GM21529 (cell line): Measurements from ENCODE around the gene AMACR.

ENCODE experiments used
- ATAC-seq: cut with Tn5 transposase; IDR thresholded peaks from one replicate; pipeline ENCODE4 v1.9.1; 2021; ENCODE audit not compliant: unreplicated experiment

The AMACR gene

DNA sequence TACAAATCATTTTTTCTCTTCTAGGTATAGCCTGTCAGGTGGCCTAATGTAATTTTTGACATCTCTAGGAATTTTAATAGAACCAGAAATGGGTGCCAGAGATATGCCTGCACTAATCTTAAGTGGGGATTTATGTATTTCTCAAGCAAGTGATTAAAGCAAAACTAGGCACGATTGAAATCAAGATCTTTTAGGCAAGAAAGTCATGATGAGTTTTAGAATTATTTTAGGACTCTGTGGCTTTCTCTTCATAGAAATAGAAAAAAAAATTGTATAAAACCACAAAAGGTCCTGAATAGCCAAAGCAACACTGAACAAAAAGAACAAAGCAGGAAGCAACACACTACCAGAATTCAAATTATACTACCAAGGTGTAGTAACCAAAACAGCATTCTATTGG is 952 bp upstream of the AMACR start:
- ATAC-seq = no peak

DNA sequence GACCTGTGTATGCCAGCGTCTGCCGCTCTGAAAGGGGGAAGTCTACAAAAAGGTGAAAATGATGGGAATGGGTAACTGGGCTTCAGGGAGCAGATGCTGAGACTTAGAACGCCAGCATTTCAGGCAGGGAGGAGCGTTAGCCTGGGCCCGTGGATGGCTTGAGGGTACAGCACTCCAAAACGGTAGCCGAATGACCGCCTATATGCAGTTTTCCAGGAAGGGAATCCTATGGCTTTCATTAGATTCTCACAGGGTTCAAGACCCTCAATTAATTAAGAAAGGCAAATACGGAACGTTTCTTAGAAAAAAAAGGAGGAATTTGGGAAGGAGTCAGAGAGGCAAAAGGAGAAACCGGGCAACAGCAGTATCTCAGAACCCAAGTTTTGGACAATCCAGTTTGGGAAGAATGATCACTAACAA is 639 bp downstream of the AMACR start:
- ATAC-seq = no peak

DNA sequence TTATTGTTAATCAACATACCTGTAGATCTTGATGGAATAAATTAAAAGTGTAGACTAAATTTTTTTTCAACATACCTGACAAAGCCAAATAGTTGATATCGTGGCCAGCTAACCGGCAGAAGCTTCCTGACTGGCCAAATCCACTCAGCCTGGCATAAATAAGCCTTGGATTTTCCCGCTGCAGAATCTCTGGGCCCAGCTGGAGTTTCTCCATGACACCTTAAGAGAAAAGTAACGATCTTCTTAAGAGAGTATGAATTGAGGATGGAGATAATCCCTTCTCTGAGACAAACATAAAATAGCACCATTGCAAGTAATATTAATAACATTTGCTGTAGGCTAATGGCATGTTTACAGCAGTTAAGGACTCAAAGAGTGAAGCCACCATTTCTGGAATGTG is 2.2 kb downstream of the AMACR start:
- no peak for ATAC-seq

GRCh38 chr5:34005211-34005610 is 2.6 kb downstream of the AMACR start:
- no peak for ATAC-seq

- no peak for ATAC-seq
Observed at GRCh38 chr5:34003941-34004340, 3.9 kb downstream of the AMACR start.

- ATAC-seq = no peak
Observed at GRCh38 chr5:34002629-34003328, 5.1 kb downstream of the AMACR start.

DNA sequence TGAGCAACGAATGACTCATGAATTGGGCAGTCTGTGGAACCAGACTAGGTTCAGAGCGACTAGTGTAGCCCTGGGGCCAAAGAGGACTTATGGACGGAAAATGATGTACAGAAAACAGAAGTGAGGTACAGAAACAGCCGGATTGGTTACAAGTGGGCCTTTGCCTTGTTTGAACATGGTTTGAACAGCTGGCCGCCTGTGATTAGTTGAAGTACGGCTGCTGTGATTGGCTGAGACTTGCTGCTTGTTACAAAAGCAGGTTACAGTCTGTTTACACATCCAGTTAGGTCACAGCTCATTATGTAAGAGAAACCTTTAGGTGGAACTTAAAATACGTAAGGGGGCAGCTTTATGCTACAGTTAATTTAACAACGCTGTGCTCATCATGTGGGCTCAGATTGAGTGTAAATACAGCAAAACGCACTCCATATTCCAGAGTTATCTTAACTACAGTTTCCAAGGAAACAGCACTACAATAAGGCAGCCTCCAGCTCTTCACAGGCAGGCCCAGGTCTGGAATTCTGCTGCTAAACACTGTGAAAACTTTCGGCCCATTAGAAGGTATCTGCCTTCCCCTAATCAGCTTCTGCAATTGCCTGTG is 6.5 kb downstream of the AMACR start:
- ATAC-seq = no peak

GRCh38 chr5:33999978-34000377 is 7.9 kb downstream of the AMACR start:
- no peak for ATAC-seq

GRCh38 chr5:33997331-33997983 is 10.4 kb downstream of the AMACR start:
- peak; percentile 83 for ATAC-seq

DNA sequence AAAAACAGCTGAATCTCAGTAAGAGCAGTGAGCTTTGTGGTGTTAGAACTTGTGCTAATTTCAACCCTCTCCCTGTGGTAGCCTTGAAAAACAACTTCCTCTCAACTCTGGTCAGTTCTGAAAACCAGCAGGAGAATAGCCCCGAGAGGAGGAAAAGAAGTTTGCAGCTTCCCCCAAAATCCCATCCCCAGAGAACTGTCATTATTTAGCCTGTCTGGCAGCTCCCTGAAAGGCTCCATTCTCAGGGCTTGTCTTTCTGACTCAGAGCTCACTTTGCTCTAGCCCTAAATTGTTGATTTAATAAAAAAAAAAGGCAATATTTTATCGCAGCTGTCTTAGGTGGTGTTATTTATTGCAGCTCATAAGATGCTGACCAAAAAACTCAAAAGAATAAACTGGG is 12.0 kb downstream of the AMACR start:
- no peak for ATAC-seq

DNA sequence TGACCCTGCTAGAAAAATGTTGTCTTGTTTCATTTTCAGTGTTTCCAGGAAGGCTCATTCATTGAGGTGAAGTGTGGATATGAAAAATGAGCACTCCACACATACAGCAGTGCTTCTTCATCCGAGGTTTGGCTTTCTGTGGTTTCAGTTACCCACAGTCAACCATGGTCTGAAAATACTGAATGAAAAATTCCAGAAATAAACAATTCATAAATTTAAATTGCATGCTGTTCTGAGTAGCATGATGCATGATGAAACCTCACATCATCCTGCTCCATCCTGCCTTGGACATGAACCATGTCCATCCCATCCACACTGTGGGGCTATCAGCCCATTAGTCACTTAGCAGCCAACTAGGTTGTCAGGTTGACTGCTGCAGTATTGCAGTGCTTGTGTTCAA is 13.0 kb downstream of the AMACR start:
- ATAC-seq = no peak

- no peak for ATAC-seq
Observed at GRCh38 chr5:33992864-33993263, 15.0 kb downstream of the AMACR start.

- no peak for ATAC-seq
Observed at GRCh38 chr5:33985447-33985846, 22.4 kb downstream of the AMACR start.

DNA sequence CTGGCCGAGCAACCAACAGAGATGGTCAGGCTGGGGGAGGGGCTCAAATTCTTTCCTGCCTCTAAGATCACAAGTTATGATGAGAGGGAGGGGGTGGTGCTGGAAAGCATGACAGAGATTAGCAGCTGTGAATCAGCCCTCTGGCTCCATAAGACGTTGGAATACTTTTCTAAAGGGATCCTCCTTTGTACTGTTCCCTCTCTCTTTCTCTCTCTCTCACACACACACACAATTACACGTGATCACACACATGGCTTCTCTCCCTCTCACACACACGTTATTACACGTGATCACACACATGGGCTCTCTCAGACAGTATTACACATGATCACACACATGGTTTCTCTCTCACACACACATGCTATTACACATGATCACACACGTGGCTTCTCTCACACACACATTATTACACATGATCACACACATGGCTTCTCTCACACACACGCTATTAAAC is 23.2 kb downstream of the AMACR start, which contains the start of gene SLC45A2:
Gene SLC45A2, minus strand, starts transcription at position 23 of the 454 bp plus-strand sequence. CDS start 110 bp downstream, outside the sequence.
- ATAC-seq = no peak

GRCh38 chr5:33984178-33984577 is 23.7 kb downstream of the AMACR start:
- no peak for ATAC-seq

DNA sequence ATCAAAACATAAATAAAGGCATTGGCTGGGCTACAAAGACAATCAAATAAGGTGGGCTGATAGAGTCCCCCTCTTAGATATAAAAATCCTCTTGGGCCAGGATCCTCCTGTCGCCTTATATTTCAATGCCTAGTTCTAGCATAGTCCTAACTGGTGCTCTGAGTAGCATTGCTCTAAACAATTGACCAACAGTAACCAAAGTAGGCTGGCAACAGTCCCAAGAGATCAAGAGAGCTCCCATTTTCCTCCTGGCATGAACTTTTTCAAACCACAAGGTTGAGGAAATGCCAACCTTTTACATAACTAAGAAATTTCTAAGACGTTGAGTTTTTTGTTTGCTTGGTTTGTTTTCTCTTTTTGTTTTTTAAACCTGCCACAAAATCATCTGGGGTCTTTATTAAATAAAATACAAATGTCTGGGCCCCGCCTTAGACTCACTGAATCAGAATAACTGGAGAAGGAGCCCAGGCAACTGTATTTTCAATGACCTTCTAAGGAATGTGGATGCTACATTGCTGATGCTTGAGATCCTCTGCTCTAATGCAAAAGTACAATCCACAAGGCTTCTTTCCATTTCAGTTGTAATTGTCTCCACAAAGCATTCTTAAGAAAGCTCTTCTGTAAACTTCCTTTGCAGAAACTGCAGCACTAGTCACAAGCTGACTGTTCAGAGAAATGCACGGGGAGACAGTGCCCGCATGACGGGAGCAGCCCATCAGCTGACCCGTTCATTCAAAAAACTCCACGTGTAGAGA is 26.3 kb downstream of the AMACR start:
- ATAC-seq = no peak

DNA sequence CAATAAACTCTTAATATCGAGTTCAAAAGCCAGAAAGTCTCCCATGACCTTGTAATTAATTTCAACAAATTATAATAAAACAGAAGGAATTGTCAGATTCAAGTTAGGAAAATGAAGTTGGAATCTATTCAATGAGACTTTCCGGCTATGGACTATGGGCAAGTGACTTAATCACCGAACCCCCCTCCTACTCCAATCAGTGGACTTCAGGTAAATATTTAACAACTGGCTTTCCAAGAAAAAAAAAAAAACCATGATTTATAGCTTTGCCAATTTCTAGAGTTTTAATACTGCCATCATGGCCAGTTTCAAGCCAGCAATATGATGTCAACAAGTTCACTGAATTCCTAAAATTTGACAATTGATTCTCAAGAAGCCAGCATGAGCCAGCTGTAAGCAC is 27.8 kb downstream of the AMACR start:
- ATAC-seq = no peak

GRCh38 chr5:33978306-33978705 is 29.5 kb downstream of the AMACR start:
- no peak for ATAC-seq

DNA sequence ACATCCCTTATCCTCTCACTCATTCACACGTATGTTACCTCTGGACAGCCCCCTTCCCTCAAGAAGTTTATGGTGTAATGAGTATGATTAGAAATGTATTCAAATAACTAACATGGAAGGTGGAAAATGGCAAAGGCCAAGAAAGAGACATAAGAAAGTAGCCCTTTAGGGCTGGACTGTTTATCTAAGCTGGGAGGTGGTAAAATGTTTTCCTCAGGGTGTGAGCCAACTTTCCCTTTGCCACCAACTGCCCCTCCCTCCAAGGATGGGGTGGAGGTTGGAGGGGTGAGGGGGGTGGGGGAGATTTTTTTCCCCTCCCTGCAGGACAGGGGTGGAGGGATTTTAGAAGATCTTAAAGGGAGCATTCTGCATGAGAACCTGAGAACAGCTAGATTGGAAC is 31.5 kb downstream of the AMACR start:
- no peak for ATAC-seq

- ATAC-seq = no peak
Observed at GRCh38 chr5:33975852-33976251, 32.0 kb downstream of the AMACR start.

- ATAC-seq = peak; percentile 56
Observed at GRCh38 chr5:33973271-33973670, 34.6 kb downstream of the AMACR start.
